Neural cell (in vitro differentiated cells): ENCODE data around the gene HCCS. TPM values are rescaled to one million over a fixed set of nuclear protein-coding genes. Genes with fewer than 3 reads are reported as not detected.

Experiments used
- H2AFZ ChIP-seq: fragments of 200-600, 300-800 bp; sonication (generic), shearing (Covaris generic); 2 replicates; pipeline ENCODE4 v1.6.0; 2014; ENCODE audit warnings: low read depth, mild to moderate bottlenecking, antibody characterized with exemption, low read length, moderate library complexity
- H3F3A ChIP-seq: fragments of 200-600 bp; shearing (Covaris generic); 2 replicates; pipeline ENCODE4 v1.6.1; 2016; ENCODE audit warnings: mild to moderate bottlenecking, moderate library complexity, mixed read lengths, antibody characterized with exemption, low read length; ENCODE audit not compliant: insufficient read depth, poor library complexity, severe bottlenecking
- H3K27ac ChIP-seq: fragments of 200-600, 300-800 bp; sonication (generic), shearing (Covaris generic); 2 replicates; pipeline ENCODE4 v1.5.1; 2014; ENCODE audit warnings: mild to moderate bottlenecking, low read length, moderate library complexity
- H3K27me3 ChIP-seq: fragments of 300-800, 200-600 bp; sonication (generic), shearing (Covaris generic); 2 replicates; pipeline ENCODE4 v1.6.0; 2014; ENCODE audit warnings: mild to moderate bottlenecking, low read depth, low read length, moderate library complexity; ENCODE audit not compliant: insufficient read depth
- H3K36me3 ChIP-seq: fragments of 300-800, 200-600 bp; sonication (generic), shearing (Covaris generic); 2 replicates; pipeline ENCODE4 v1.5.1; 2014; ENCODE audit warnings: mild to moderate bottlenecking, antibody characterized with exemption, low read length, moderate library complexity; ENCODE audit not compliant: insufficient read depth
- H3K4me2 ChIP-seq: fragments of 300-800, 200-600 bp; sonication (generic), shearing (Covaris generic); 2 replicates; pipeline ENCODE4 v1.6.0; 2014; ENCODE audit warnings: mild to moderate bottlenecking, low read length
- H3K4me3 ChIP-seq: fragments of 300-800, 200-600 bp; sonication (generic), shearing (Covaris generic); 2 replicates; pipeline ENCODE4 v1.5.1; 2014; ENCODE audit warnings: mild to moderate bottlenecking, low read length, moderate library complexity
- H3K79me2 ChIP-seq: fragments of 200-600 bp; shearing (Covaris generic); replicated peaks from 2 replicates; pipeline ENCODE4 v1.6.0; 2014; ENCODE audit warnings: mild to moderate bottlenecking, low read length, moderate library complexity; ENCODE audit not compliant: insufficient read depth
- H3K9ac ChIP-seq: fragments of 300-800, 200-600 bp; sonication (generic), shearing (Covaris generic); 2 replicates; pipeline ENCODE4 v1.6.1; 2016; ENCODE audit warnings: mild to moderate bottlenecking, low read length, mixed read lengths
- H3K9me2 ChIP-seq: fragments of 200-600 bp; shearing (Covaris generic); 2 replicates; pipeline ENCODE4 v1.6.1; 2016; ENCODE audit warnings: mild to moderate bottlenecking, low read length, mixed read lengths; ENCODE audit not compliant: insufficient read depth
- H3K9me3 ChIP-seq: fragments of 200-600, 300-800 bp; sonication (generic), shearing (Covaris generic); 2 replicates; pipeline ENCODE4 v1.6.1; 2016; ENCODE audit warnings: mild to moderate bottlenecking, mixed run types, low read length, moderate library complexity, mixed read lengths
- H4K20me1 ChIP-seq: fragments of 200-600 bp; shearing (Covaris generic); 2 replicates; pipeline ENCODE4 v1.6.1; 2016; ENCODE audit warnings: mild to moderate bottlenecking, mixed run types; ENCODE audit not compliant: insufficient read depth
- EP300 ChIP-seq: fragments of 450-650 bp; conservative IDR thresholded peaks from 2 replicates; pipeline ENCODE4 v1.6.1; 2014; ENCODE audit warnings: antibody characterized with exemption, mild to moderate bottlenecking, moderate library complexity; ENCODE audit not compliant: poor library complexity, severe bottlenecking
- EZH2 ChIP-seq: fragments of 200-600, 300-800 bp; shearing (Covaris generic), sonication (generic); IDR thresholded peaks from 2 replicates; pipeline ENCODE4 v1.6.1; 2014; ENCODE audit warnings: antibody characterized with exemption, low read length, borderline replicate concordance, mild to moderate bottlenecking; ENCODE audit not compliant: insufficient read depth, poor library complexity, severe bottlenecking
- MXI1 ChIP-seq: fragments of 450-650 bp; conservative IDR thresholded peaks from 2 replicates; pipeline ENCODE4 v1.6.1; 2014; ENCODE audit warnings: antibody characterized with exemption, mild to moderate bottlenecking; ENCODE audit not compliant: poor library complexity, severe bottlenecking
- POLR2AphosphoS5 ChIP-seq: IDR thresholded peaks from 2 replicates; pipeline ENCODE4 v1.6.1; 2012
- RAD21 ChIP-seq: fragments of 450-650 bp; conservative IDR thresholded peaks from 2 replicates; pipeline ENCODE4 v1.6.1; 2014; ENCODE audit warnings: antibody characterized with exemption, mild to moderate bottlenecking, moderate library complexity
- SMC3 ChIP-seq: fragments of 450-650 bp; conservative IDR thresholded peaks from 2 replicates; pipeline ENCODE4 v1.6.1; 2014; ENCODE audit warnings: antibody characterized with exemption, mild to moderate bottlenecking, moderate library complexity; ENCODE audit not compliant: poor library complexity
- TAF1 ChIP-seq: IDR thresholded peaks from 2 replicates; pipeline ENCODE4 v1.6.1; 2012; ENCODE audit warnings: low read depth
- polyA plus RNA-seq: library from polyadenylated mRNA; depleted of rRNA; stranded (reverse); fragments of >200 nt; gene quantifications from 2 replicates; pipeline ENCODE4 v1.2.3, GENCODE V29; 2014
- TF ChIP-seq, protein P1 (sequence below): fragments of 450-650 bp; IDR thresholded peaks from 2 replicates; pipeline ENCODE4 v1.5.1; 2014; ENCODE audit warnings: antibody characterized with exemption, mild to moderate bottlenecking, moderate library complexity; ENCODE audit not compliant: poor library complexity, severe bottlenecking
- TF ChIP-seq, protein P2 (sequence below): IDR thresholded peaks from 2 replicates; pipeline ENCODE4 v1.6.1; 2012; ENCODE audit warnings: borderline replicate concordance

Gene HCCS
- polyA plus RNA-seq, 1 donor from 2014 or later, result 17.6 TPM

DNA sequence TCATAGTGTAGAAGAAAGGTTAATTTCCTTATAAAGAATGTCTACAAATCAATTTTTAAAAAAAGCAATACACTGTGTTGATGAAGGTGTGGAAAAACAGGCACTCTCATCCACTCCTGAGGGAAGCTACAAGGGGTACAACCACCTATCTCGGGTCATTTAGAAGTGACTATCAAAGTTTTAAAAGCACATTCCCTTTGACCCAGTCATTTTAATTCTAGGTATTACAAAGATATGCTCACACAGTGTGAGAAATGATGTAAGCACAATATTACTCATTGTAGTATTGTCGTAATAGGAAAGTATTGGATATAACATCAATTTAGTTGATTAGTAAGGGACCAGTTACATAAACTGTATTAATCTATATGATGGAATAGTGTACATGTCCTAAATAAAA lies 7.4 kb upstream of the HCCS start:
- Histone ChIP-seq H3K79me2 (no peaks in the 10 kb centered on the region), H3K4me3 (no peak overlapping the region), H3K27me3 (no peaks in the 10 kb centered on the region), H2AFZ (no peak overlapping the region), H3K9me3 (no peaks in the 10 kb centered on the region), H3K9ac (no peak overlapping the region), H3K27ac (no peak overlapping the region), H3K4me2 (no peak overlapping the region), H3K36me3 (no peaks in the 10 kb centered on the region), H4K20me1 (no peaks in the 10 kb centered on the region), H3F3A (no peaks in the 10 kb centered on the region), H3K9me2 (no peaks in the 10 kb centered on the region)
- TF ChIP-seq, protein P1, sequence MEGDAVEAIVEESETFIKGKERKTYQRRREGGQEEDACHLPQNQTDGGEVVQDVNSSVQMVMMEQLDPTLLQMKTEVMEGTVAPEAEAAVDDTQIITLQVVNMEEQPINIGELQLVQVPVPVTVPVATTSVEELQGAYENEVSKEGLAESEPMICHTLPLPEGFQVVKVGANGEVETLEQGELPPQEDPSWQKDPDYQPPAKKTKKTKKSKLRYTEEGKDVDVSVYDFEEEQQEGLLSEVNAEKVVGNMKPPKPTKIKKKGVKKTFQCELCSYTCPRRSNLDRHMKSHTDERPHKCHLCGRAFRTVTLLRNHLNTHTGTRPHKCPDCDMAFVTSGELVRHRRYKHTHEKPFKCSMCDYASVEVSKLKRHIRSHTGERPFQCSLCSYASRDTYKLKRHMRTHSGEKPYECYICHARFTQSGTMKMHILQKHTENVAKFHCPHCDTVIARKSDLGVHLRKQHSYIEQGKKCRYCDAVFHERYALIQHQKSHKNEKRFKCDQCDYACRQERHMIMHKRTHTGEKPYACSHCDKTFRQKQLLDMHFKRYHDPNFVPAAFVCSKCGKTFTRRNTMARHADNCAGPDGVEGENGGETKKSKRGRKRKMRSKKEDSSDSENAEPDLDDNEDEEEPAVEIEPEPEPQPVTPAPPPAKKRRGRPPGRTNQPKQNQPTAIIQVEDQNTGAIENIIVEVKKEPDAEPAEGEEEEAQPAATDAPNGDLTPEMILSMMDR, result no peak
- no peak for TF ChIP-seq EZH2
- no peak for TF ChIP-seq TAF1
- TF ChIP-seq RAD21, result no peak
- TF ChIP-seq, protein P2, sequence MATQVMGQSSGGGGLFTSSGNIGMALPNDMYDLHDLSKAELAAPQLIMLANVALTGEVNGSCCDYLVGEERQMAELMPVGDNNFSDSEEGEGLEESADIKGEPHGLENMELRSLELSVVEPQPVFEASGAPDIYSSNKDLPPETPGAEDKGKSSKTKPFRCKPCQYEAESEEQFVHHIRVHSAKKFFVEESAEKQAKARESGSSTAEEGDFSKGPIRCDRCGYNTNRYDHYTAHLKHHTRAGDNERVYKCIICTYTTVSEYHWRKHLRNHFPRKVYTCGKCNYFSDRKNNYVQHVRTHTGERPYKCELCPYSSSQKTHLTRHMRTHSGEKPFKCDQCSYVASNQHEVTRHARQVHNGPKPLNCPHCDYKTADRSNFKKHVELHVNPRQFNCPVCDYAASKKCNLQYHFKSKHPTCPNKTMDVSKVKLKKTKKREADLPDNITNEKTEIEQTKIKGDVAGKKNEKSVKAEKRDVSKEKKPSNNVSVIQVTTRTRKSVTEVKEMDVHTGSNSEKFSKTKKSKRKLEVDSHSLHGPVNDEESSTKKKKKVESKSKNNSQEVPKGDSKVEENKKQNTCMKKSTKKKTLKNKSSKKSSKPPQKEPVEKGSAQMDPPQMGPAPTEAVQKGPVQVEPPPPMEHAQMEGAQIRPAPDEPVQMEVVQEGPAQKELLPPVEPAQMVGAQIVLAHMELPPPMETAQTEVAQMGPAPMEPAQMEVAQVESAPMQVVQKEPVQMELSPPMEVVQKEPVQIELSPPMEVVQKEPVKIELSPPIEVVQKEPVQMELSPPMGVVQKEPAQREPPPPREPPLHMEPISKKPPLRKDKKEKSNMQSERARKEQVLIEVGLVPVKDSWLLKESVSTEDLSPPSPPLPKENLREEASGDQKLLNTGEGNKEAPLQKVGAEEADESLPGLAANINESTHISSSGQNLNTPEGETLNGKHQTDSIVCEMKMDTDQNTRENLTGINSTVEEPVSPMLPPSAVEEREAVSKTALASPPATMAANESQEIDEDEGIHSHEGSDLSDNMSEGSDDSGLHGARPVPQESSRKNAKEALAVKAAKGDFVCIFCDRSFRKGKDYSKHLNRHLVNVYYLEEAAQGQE, result no peak
- no peak for TF ChIP-seq SMC3
- TF ChIP-seq MXI1, result no peak
- TF ChIP-seq POLR2AphosphoS5, result no peak
- TF ChIP-seq EP300, result no peak

DNA sequence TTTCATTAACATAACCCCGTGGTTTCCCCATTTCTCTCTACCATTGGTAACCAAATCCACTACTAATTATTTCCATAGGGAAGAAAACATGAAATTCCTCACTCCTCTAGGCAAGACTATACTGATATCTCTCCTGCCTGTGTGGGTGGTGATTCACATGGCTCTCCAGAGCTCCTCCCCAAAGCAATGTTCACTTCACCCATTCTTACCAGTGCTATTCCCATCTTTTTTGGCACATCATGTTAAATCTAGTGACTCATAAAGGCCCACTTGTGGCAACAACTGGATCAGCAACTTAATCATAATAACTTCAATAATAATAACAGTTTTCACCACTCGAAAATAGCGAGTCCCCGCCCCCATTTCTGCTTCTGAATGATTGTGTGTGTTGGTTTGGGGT lies 6.1 kb upstream of the HCCS start:
- no peaks in the 10 kb centered on the region for H3F3A ChIP-seq
- H3K79me2 ChIP-seq, result no peaks in the 10 kb centered on the region
- no peak for TF ChIP-seq MXI1
- TF ChIP-seq EZH2, result no peak
- no peak for TF ChIP-seq POLR2AphosphoS5
- TF ChIP-seq, protein P2, result no peak
- no peak for TF ChIP-seq RAD21
- no peak for TF ChIP-seq SMC3
- TF ChIP-seq EP300, result no peak
- TF ChIP-seq TAF1, result no peak
- TF ChIP-seq, protein P1, result no peak
- H3K9me3 ChIP-seq, result no peaks in the 10 kb centered on the region
- no peak overlapping the region for H2AFZ ChIP-seq
- H3K36me3 ChIP-seq, result no peaks in the 10 kb centered on the region
- H3K4me2 ChIP-seq, result no peak overlapping the region
- no peaks in the 10 kb centered on the region for H3K27me3 ChIP-seq
- H4K20me1 ChIP-seq, result no peaks in the 10 kb centered on the region
- no peaks in the 10 kb centered on the region for H3K9me2 ChIP-seq
- H3K27ac ChIP-seq, result no peak overlapping the region
- no peak overlapping the region for H3K4me3 ChIP-seq
- no peak overlapping the region for H3K9ac ChIP-seq
